ENCODE measurements around the gene MREG. TPM values are rescaled to one million over a fixed set of nuclear protein-coding genes. Genes with fewer than 3 reads are reported as not detected.

Gene MREG
- total RNA-seq, 1 experiment from 2014 or later = 16.9 TPM

- BruUV-seq (replicated peaks) = no TSS peak
- no peak for DNase-seq (ENCODE audit: low read depth, low spot score)
- intact Hi-C loops (cut with micrococcal nuclease) = no loop called here
- peaks cover 0 to 2% of the 10 kb centered on the region in 2 experiments; a peak in 1 of 4 replicates for H3K36me3 ChIP-seq (ENCODE audit: control insufficient read depth in 1 of 2, insufficient read depth in 2 of 2, low read length in 2 of 2)
- H3K9me2 ChIP-seq (ENCODE audit: insufficient read depth) = no peaks in the 10 kb centered on the region
- CTCF ChIA-PET = interaction anchor here (1.3 to 1.7 kb wide), 3 partner anchors 12 to 21 kb away, joined by 4 to 6 read pairs (median 5); no protein-coding TSS in a partner anchor
- H3K4me3 ChIP-seq (replicated peaks in 1 of 2; ENCODE audit: low read depth in 1 of 2, low read length in 2 of 2) = no peak overlapping the region
- H3K4me1 ChIP-seq (ENCODE audit: control insufficient read depth in 1 of 2, insufficient read depth in 2 of 2, low read length in 2 of 2) = no peaks in the 10 kb centered on the region
- no peaks in the 10 kb centered on the region for H4K20me1 ChIP-seq (ENCODE audit: insufficient read depth)
- no peak overlapping the region for H3K4me2 ChIP-seq (ENCODE audit: low read length)
- H3K79me2 ChIP-seq (ENCODE audit: insufficient read depth, low read length) = no peaks in the 10 kb centered on the region
- no peak overlapping the region for H3K27ac ChIP-seq (ENCODE audit: low read depth, low read length)
- POLR2A ChIA-PET = no interaction called here
- no peaks in the 10 kb centered on the region for H3K9me3 ChIP-seq (ENCODE audit: control insufficient read depth in 1 of 2, insufficient read depth in 1 of 2, low read depth in 1 of 2, low read length in 2 of 2)
- RAD21 ChIA-PET (ENCODE audit: low non-redundant PET in 1 of 2, low total read pairs in 2 of 2, uncharacterized antibody in 2 of 2, unreplicated experiment in 2 of 2) = no interaction called here
- no peak for ATAC-seq
- TF ChIP-seq FOSL1 (IDR thresholded peaks at IDR 0.05; ENCODE audit: low read depth) = no peak
- TF ChIP-seq ATF3 (IDR thresholded peaks at IDR 0.05) = no peak
- no peak for TF ChIP-seq TCF7L2 (IDR thresholded peaks at IDR 0.05; ENCODE audit: borderline replicate concordance, extremely low read depth, insufficient read depth, insufficient read length)
- no peak for TF ChIP-seq SIN3A (IDR thresholded peaks at IDR 0.05; ENCODE audit: low read depth)
- TF ChIP-seq ZFX (IDR thresholded peaks at IDR 0.05) = no peak
- TF ChIP-seq REST (IDR thresholded peaks at IDR 0.05; ENCODE audit: low read depth) = no peak
- TF ChIP-seq CBX3 (IDR thresholded peaks at IDR 0.05; ENCODE audit: low read depth) = no peak
- TF ChIP-seq JUND (IDR thresholded peaks at IDR 0.05) = no peak
- TF ChIP-seq POLR2AphosphoS5 (IDR thresholded peaks at IDR 0.05; ENCODE audit: low read depth, low read length) = no peak
- no peak for TF ChIP-seq POLR2A (IDR thresholded peaks at IDR 0.05; ENCODE audit: borderline replicate concordance, extremely low read depth, insufficient read depth, insufficient read length)
- no peak for TF ChIP-seq SP1 (IDR thresholded peaks at IDR 0.05; ENCODE audit: low read depth)
- no peak for TF ChIP-seq SRF (IDR thresholded peaks at IDR 0.05; ENCODE audit: low read depth)
- TF ChIP-seq EGR1 (IDR thresholded peaks at IDR 0.05; ENCODE audit: low read depth) = no peak
- no peak for TF ChIP-seq ZNF274 (IDR thresholded peaks at IDR 0.05; ENCODE audit: low read depth, low read length)
- no peak for TF ChIP-seq EZH2 (IDR thresholded peaks at IDR 0.05)
- TF ChIP-seq CTCF (IDR thresholded peaks at IDR 0.05 in 2 of 3, conservative IDR thresholded peaks at IDR 0.05 in 1 of 3; ENCODE audit: borderline replicate concordance in 1 of 3, insufficient read depth in 1 of 3, low read depth in 2 of 3, low read length in 2 of 3) = no peak
- TF ChIP-seq EZH2phosphoT487 (IDR thresholded peaks at IDR 0.05; ENCODE audit: borderline replicate concordance) = no peak
- TF ChIP-seq ELF1 (IDR thresholded peaks at IDR 0.05; ENCODE audit: borderline replicate concordance, low read depth) = no peak
- no peak for TF ChIP-seq YY1 (IDR thresholded peaks at IDR 0.05; ENCODE audit: extremely low read depth, insufficient replicate concordance, low read depth, low read length)
- no peak for TF ChIP-seq MAX (IDR thresholded peaks at IDR 0.05)
- no peak overlapping the region for H3K9ac ChIP-seq (ENCODE audit: low read length)
- no peak overlapping the region for H2AFZ ChIP-seq (ENCODE audit: low read depth, low read length, poor library complexity, severe bottlenecking)
- no peaks in the 10 kb centered on the region for H3K27me3 ChIP-seq (ENCODE audit: insufficient read depth, low read length)
These were observed 31.6 kb upstream of the MREG start for GRCh38 chr2:216044883-216045486.

All from HCT116 (cell line).